Liver (tissue), 9 donors: Measurements from ENCODE around the gene ST6GALNAC3. TPM values are rescaled to one million over a fixed set of nuclear protein-coding genes. Genes with fewer than 3 reads are reported as not detected.

Source experiments
- DNase-seq: peaks from one replicate; pipeline ENCODE4 v3.0.0-alpha.2; 2017; ENCODE audit warnings: low spot score
- H3K27ac ChIP-seq, 2 donors: one replicate each; pipeline ENCODE4 v1.7.0; 2013; ENCODE audit warnings: inconsistent platforms in 2 of 2, low read length in 2 of 2, control low read depth in 1 of 2, low read depth in 1 of 2, mild to moderate bottlenecking in 1 of 2
- H3K27me3 ChIP-seq, 4 donors: one replicate each; pipeline versions ENCODE4 v1.6.1 to v1.7.0; 2013; ENCODE audit warnings: low read length in 3 of 4, inconsistent platforms in 1 of 4, mild to moderate bottlenecking in 1 of 4, moderate library complexity in 1 of 4; ENCODE audit not compliant: control insufficient read depth in 4 of 4, insufficient read depth in 4 of 4
- H3K36me3 ChIP-seq, 4 donors: one replicate each; pipeline versions ENCODE4 v1.6.1 to v1.7.0; 2013; ENCODE audit warnings: low read length in 3 of 4, mild to moderate bottlenecking in 3 of 4, low read depth in 1 of 4, moderate library complexity in 1 of 4; ENCODE audit not compliant: control insufficient read depth in 4 of 4, insufficient read depth in 3 of 4
- H3K4me1 ChIP-seq, 4 donors: one replicate each; pipeline versions ENCODE4 v1.6.1 to v1.7.0; 2013; ENCODE audit warnings: low read length in 3 of 4, mild to moderate bottlenecking in 3 of 4, moderate library complexity in 1 of 4; ENCODE audit not compliant: control insufficient read depth in 4 of 4, insufficient read depth in 4 of 4
- H3K4me3 ChIP-seq, 3 donors: one replicate each; pipeline versions ENCODE4 v1.6.1 to v1.7.0; 2013; ENCODE audit warnings: low read length in 3 of 3, control low read depth in 1 of 3, low read depth in 1 of 3, mild to moderate bottlenecking in 1 of 3
- H3K9ac ChIP-seq, 2 donors: one replicate each; pipeline ENCODE4 v1.7.0; 2013; ENCODE audit warnings: low read length in 2 of 2, mild to moderate bottlenecking in 2 of 2, moderate library complexity in 2 of 2, control low read depth in 1 of 2, low read depth in 1 of 2
- H3K9me3 ChIP-seq, 4 donors: one replicate each; pipeline versions ENCODE4 v1.6.1 to v1.7.0; 2013; ENCODE audit warnings: low read length in 3 of 4; ENCODE audit not compliant: control insufficient read depth in 4 of 4
- EGR1 ChIP-seq, 2 donors: IDR thresholded peaks; 2 replicates each; pipeline ENCODE4 v1.6.1; 2016 to 2018; ENCODE audit warnings: antibody characterized with exemption in 2 of 2, low read depth in 2 of 2
- FOXA1 ChIP-seq: IDR thresholded peaks from 2 replicates; pipeline ENCODE4 v1.6.1; 2016; ENCODE audit warnings: antibody characterized with exemption
- GABPA ChIP-seq, 2 donors: IDR thresholded peaks in 1 of 2; conservative IDR thresholded peaks in 1 of 2; 2 replicates each; pipeline ENCODE4 v1.6.1; 2016; ENCODE audit warnings: antibody characterized with exemption in 2 of 2, mild to moderate bottlenecking in 1 of 2, moderate library complexity in 1 of 2
- HNF4G ChIP-seq: IDR thresholded peaks from 2 replicates; pipeline ENCODE4 v1.6.1; 2016; ENCODE audit warnings: antibody characterized with exemption
- JUND ChIP-seq, 2 donors: IDR thresholded peaks; 2 replicates each; pipeline ENCODE4 v1.6.1; 2016; ENCODE audit warnings: antibody characterized with exemption in 2 of 2
- NR2F2 ChIP-seq: IDR thresholded peaks from 2 replicates; pipeline ENCODE4 v1.6.1; 2016; ENCODE audit warnings: antibody characterized with exemption
- RAD21 ChIP-seq, 2 donors: IDR thresholded peaks; 2 replicates each; pipeline ENCODE4 v1.6.1; 2016; ENCODE audit warnings: antibody characterized with exemption in 2 of 2, mild to moderate bottlenecking in 2 of 2
- RXRA ChIP-seq, 2 donors: IDR thresholded peaks; 2 replicates each; pipeline ENCODE4 v1.6.1; 2017 to 2018; ENCODE audit warnings: antibody characterized with exemption in 2 of 2, mild to moderate bottlenecking in 1 of 2
- SP1 ChIP-seq: IDR thresholded peaks from 2 replicates; pipeline ENCODE4 v1.6.1; 2018; ENCODE audit warnings: antibody characterized with exemption, mild to moderate bottlenecking
- YY1 ChIP-seq: IDR thresholded peaks from 2 replicates; pipeline ENCODE4 v1.6.1; 2016; ENCODE audit warnings: antibody characterized with exemption, mild to moderate bottlenecking
- WGBS: extraction: QIAGEN DNeasy Blood & Tissue Kit; methylation state at CpG from one replicate; pipeline ENCODE4 v1.1.7; 2013; 5-methylcytosine and 5-hydroxymethylcytosine counted together
- polyA plus RNA-seq, 2 donors: library from polyadenylated mRNA; stranded (reverse) in 1 of 2; unstranded in 1 of 2; fragments of 200-250 nt in 1 of 2; fragments of >200 nt in 1 of 2; fragmentation: Nextera tagmentation in 1 of 2; extraction: Ambion mirVana in 1 of 2; gene quantifications; one replicate each; pipeline versions ENCODE4 v1.2.1 to v1.2.3, GENCODE V29; 2013 to 2015
- total RNA-seq, 2 donors: library from RNA; depleted of rRNA; stranded (reverse); fragments of >200 nt; gene quantifications; one replicate each; pipeline ENCODE4 v1.2.3, GENCODE V29; 2014
- TF ChIP-seq, protein P1 (sequence below): IDR thresholded peaks from 2 replicates; pipeline ENCODE4 v1.6.1; 2016; ENCODE audit warnings: antibody characterized with exemption, mild to moderate bottlenecking
- TF ChIP-seq, protein P2 (sequence below): IDR thresholded peaks from 2 replicates; pipeline ENCODE4 v1.6.1; 2016; ENCODE audit warnings: antibody characterized with exemption
- TF ChIP-seq, protein P3 (sequence below): IDR thresholded peaks from 2 replicates; pipeline ENCODE4 v1.6.1; 2016; ENCODE audit warnings: antibody characterized with exemption
- TF ChIP-seq, protein P4 (sequence below): IDR thresholded peaks from 2 replicates; pipeline ENCODE4 v1.6.1; 2016; ENCODE audit warnings: antibody characterized with exemption
- TF ChIP-seq, protein P5 (sequence below): fragments of 150-350 bp; IDR thresholded peaks from 2 replicates; pipeline ENCODE4 v1.5.1; 2017; ENCODE audit warnings: improper control_type of control experiment, low read depth, low read length; ENCODE audit not compliant: missing input control
- donor health status: healthy.
- donor health status: healthy.
- donor health status: healthy.
- donor health status: healthy.
- donor health status: healthy.

The ST6GALNAC3 gene
- total and polyA plus RNA-seq, 4 donors = 1.2 to 5.0 (median 3.2) TPM

DNA sequence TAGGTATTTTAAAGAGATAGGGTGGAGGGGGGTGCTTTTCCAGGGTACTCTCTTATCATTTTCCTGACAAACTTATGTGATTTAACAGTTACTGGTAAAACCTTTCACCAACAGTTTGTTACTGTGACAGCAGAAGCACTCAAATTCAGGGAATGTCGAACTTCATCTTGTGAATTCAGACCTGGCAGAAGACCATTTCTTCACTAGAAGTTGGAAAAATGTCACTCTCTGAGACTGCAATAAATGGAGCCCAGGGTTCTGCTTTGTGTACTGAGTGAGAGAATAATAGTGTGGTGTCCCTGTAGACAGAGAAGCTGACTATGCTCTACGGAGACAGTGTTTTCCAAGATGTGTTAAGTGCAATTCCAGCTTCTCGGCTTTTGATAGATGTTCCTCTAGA lies 200.2 kb downstream of the ST6GALNAC3 start:
- H3K9me3 ChIP-seq = no peaks in the 10 kb centered on the region
- H3K27ac ChIP-seq = no peak overlapping the region
- no peak overlapping the region for H3K4me3 ChIP-seq
- TF ChIP-seq NR2F2 (no peak), GABPA (IDR thresholded peaks at IDR 0.05 in 1 of 2, conservative IDR thresholded peaks at IDR 0.05 in 1 of 2) (no peak), SP1 (no peak), RAD21 (IDR thresholded peaks at IDR 0.05) (no peak), FOXA1 (no peak), JUND (IDR thresholded peaks at IDR 0.05) (no peak), RXRA (IDR thresholded peaks at IDR 0.05) (no peak), EGR1 (IDR thresholded peaks at IDR 0.05; ENCODE audit: low read depth in 2 of 2) (no peak), YY1 (no peak), HNF4G (no peak)
- TF ChIP-seq, protein P1, sequence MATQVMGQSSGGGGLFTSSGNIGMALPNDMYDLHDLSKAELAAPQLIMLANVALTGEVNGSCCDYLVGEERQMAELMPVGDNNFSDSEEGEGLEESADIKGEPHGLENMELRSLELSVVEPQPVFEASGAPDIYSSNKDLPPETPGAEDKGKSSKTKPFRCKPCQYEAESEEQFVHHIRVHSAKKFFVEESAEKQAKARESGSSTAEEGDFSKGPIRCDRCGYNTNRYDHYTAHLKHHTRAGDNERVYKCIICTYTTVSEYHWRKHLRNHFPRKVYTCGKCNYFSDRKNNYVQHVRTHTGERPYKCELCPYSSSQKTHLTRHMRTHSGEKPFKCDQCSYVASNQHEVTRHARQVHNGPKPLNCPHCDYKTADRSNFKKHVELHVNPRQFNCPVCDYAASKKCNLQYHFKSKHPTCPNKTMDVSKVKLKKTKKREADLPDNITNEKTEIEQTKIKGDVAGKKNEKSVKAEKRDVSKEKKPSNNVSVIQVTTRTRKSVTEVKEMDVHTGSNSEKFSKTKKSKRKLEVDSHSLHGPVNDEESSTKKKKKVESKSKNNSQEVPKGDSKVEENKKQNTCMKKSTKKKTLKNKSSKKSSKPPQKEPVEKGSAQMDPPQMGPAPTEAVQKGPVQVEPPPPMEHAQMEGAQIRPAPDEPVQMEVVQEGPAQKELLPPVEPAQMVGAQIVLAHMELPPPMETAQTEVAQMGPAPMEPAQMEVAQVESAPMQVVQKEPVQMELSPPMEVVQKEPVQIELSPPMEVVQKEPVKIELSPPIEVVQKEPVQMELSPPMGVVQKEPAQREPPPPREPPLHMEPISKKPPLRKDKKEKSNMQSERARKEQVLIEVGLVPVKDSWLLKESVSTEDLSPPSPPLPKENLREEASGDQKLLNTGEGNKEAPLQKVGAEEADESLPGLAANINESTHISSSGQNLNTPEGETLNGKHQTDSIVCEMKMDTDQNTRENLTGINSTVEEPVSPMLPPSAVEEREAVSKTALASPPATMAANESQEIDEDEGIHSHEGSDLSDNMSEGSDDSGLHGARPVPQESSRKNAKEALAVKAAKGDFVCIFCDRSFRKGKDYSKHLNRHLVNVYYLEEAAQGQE = no peak
- TF ChIP-seq, protein P2, sequence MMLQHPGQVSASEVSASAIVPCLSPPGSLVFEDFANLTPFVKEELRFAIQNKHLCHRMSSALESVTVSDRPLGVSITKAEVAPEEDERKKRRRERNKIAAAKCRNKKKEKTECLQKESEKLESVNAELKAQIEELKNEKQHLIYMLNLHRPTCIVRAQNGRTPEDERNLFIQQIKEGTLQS = no peak
- TF ChIP-seq, protein P3, sequence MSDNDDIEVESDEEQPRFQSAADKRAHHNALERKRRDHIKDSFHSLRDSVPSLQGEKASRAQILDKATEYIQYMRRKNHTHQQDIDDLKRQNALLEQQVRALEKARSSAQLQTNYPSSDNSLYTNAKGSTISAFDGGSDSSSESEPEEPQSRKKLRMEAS = no peak
- H3K27me3 ChIP-seq = no peaks in the 10 kb centered on the region
- no peaks in the 10 kb centered on the region for H3K36me3 ChIP-seq
- no peak overlapping the region for H3K9ac ChIP-seq
- H3K4me1 ChIP-seq = peaks cover 0 to 5% (median 0%) of the 10 kb centered on the region in 4 donors
- 81% methylated on average over 3 of the region's 3 CpGs for WGBS
- DNase-seq = no peak

DNA sequence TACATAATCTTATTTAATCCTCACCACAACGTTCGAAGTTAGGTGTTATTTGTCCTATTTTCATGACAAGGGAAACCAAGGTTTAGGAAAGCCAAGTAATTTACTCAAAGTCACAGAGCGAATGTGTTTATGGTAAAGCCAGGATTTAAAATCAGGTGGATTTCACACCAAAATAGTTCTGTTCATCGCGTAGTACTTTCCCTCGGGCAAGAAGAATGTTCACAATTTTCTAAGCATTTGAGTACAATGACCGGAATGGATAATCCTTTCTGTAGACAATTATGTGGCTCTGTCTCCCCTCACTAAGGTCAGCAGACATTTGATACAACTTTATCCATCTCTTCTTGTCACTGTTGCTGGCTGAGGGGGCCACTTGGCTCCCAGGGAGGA lies 204.2 kb downstream of the ST6GALNAC3 start:
- TF ChIP-seq RXRA (IDR thresholded peaks at IDR 0.05) = no peak
- TF ChIP-seq, protein P2 = no peak
- TF ChIP-seq YY1 = no peak
- TF ChIP-seq, protein P4, sequence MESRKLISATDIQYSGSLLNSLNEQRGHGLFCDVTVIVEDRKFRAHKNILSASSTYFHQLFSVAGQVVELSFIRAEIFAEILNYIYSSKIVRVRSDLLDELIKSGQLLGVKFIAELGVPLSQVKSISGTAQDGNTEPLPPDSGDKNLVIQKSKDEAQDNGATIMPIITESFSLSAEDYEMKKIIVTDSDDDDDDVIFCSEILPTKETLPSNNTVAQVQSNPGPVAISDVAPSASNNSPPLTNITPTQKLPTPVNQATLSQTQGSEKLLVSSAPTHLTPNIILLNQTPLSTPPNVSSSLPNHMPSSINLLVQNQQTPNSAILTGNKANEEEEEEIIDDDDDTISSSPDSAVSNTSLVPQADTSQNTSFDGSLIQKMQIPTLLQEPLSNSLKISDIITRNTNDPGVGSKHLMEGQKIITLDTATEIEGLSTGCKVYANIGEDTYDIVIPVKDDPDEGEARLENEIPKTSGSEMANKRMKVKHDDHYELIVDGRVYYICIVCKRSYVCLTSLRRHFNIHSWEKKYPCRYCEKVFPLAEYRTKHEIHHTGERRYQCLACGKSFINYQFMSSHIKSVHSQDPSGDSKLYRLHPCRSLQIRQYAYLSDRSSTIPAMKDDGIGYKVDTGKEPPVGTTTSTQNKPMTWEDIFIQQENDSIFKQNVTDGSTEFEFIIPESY = no peak
- TF ChIP-seq, protein P3 = no peak
- TF ChIP-seq NR2F2 = no peak
- TF ChIP-seq, protein P5, sequence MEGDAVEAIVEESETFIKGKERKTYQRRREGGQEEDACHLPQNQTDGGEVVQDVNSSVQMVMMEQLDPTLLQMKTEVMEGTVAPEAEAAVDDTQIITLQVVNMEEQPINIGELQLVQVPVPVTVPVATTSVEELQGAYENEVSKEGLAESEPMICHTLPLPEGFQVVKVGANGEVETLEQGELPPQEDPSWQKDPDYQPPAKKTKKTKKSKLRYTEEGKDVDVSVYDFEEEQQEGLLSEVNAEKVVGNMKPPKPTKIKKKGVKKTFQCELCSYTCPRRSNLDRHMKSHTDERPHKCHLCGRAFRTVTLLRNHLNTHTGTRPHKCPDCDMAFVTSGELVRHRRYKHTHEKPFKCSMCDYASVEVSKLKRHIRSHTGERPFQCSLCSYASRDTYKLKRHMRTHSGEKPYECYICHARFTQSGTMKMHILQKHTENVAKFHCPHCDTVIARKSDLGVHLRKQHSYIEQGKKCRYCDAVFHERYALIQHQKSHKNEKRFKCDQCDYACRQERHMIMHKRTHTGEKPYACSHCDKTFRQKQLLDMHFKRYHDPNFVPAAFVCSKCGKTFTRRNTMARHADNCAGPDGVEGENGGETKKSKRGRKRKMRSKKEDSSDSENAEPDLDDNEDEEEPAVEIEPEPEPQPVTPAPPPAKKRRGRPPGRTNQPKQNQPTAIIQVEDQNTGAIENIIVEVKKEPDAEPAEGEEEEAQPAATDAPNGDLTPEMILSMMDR = no peak
- DNase-seq = no peak
- Histone ChIP-seq H3K27ac (no peak overlapping the region), H3K4me3 (no peak overlapping the region), H3K9ac (no peak overlapping the region), H3K4me1 (no peaks in the 10 kb centered on the region), H3K9me3 (no peaks in the 10 kb centered on the region), H3K27me3 (no peaks in the 10 kb centered on the region), H3K36me3 (no peaks in the 10 kb centered on the region)
- 87% methylated on average over 7 of the region's 7 CpGs for WGBS
